Mesendoderm (in vitro differentiated cells): ENCODE data around the gene ATN1.

Experiments
- DNase-seq: peaks from one replicate; pipeline ENCODE4 v3.0.0; 2013
- H2AK5ac ChIP-seq: 2 replicates; pipeline ENCODE4 v1.6.1; 2013; ENCODE audit warnings: low read length, inconsistent platforms
- H2BK120ac ChIP-seq: 2 replicates; pipeline ENCODE4 v1.6.1; 2013; ENCODE audit warnings: low read depth, mild to moderate bottlenecking, low read length, moderate library complexity, mixed read lengths
- H2BK15ac ChIP-seq: replicated peaks from 2 replicates; pipeline ENCODE4 v1.6.1; 2013; ENCODE audit warnings: low read depth, mild to moderate bottlenecking, moderate library complexity
- H2BK5ac ChIP-seq: 2 replicates; pipeline ENCODE4 v1.6.1; 2013; ENCODE audit warnings: low read length, inconsistent platforms
- H3K18ac ChIP-seq: 2 replicates; pipeline ENCODE4 v1.6.1; 2013; ENCODE audit warnings: mild to moderate bottlenecking, low read length, mixed read lengths
- H3K23ac ChIP-seq: one replicate; pipeline ENCODE4 v1.6.1; 2013; ENCODE audit warnings: low read length
- H3K27ac ChIP-seq: 2 replicates; pipeline ENCODE4 v1.5.1; 2013; ENCODE audit warnings: low read depth, mild to moderate bottlenecking, inconsistent platforms, low read length, moderate library complexity
- H3K27me3 ChIP-seq: 2 replicates; pipeline ENCODE4 v1.6.1; 2013; ENCODE audit warnings: low read length, control low read depth, mild to moderate bottlenecking, inconsistent platforms; ENCODE audit not compliant: insufficient read depth, poor library complexity
- H3K36me3 ChIP-seq: 2 replicates; pipeline ENCODE4 v1.6.1; 2013; ENCODE audit warnings: low read length, inconsistent platforms; ENCODE audit not compliant: control insufficient read depth, insufficient read depth
- H3K4ac ChIP-seq: one replicate; pipeline ENCODE4 v1.6.1; 2013; ENCODE audit warnings: low read depth, mild to moderate bottlenecking, low read length, moderate library complexity
- H3K4me1 ChIP-seq: 2 replicates; pipeline ENCODE4 v1.6.1; 2013; ENCODE audit warnings: low read depth, low read length, inconsistent platforms; ENCODE audit not compliant: control insufficient read depth
- H3K4me2 ChIP-seq: 2 replicates; pipeline ENCODE4 v1.6.1; 2013; ENCODE audit warnings: low read length
- H3K4me3 ChIP-seq: 2 replicates; pipeline ENCODE4 v1.5.1; 2013; ENCODE audit warnings: mild to moderate bottlenecking, low read length
- H3K56ac ChIP-seq: one replicate; pipeline ENCODE4 v1.6.1; 2013; ENCODE audit warnings: low read length
- H3K79me1 ChIP-seq: 2 replicates; pipeline ENCODE4 v1.6.1; 2013; ENCODE audit warnings: low read length, inconsistent platforms
- H3K79me2 ChIP-seq: 2 replicates; pipeline ENCODE4 v1.6.1; 2013; ENCODE audit warnings: mild to moderate bottlenecking, low read length; ENCODE audit not compliant: control insufficient read depth, insufficient read depth
- H3K9ac ChIP-seq: 2 replicates; pipeline ENCODE4 v1.6.1; 2013; ENCODE audit warnings: low read length, inconsistent platforms
- H4K5ac ChIP-seq: one replicate; pipeline ENCODE4 v1.6.1; 2013; ENCODE audit warnings: low read length
- H4K8ac ChIP-seq: one replicate; pipeline ENCODE4 v1.6.1; 2013; ENCODE audit warnings: low read depth, mild to moderate bottlenecking, control low read depth, low read length, moderate library complexity
- WGBS: extraction: QIAGEN DNeasy Blood & Tissue Kit; methylation state at CpG from one replicate; pipeline ENCODE4 v1.1.7; 2013; ENCODE audit warnings: low lambda C conversion rate, missing lambda C conversion rate; ENCODE audit not compliant: insufficient coverage; ENCODE audit errors: extremely low coverage; 5-methylcytosine and 5-hydroxymethylcytosine counted together

ATN1 gene

DNA sequence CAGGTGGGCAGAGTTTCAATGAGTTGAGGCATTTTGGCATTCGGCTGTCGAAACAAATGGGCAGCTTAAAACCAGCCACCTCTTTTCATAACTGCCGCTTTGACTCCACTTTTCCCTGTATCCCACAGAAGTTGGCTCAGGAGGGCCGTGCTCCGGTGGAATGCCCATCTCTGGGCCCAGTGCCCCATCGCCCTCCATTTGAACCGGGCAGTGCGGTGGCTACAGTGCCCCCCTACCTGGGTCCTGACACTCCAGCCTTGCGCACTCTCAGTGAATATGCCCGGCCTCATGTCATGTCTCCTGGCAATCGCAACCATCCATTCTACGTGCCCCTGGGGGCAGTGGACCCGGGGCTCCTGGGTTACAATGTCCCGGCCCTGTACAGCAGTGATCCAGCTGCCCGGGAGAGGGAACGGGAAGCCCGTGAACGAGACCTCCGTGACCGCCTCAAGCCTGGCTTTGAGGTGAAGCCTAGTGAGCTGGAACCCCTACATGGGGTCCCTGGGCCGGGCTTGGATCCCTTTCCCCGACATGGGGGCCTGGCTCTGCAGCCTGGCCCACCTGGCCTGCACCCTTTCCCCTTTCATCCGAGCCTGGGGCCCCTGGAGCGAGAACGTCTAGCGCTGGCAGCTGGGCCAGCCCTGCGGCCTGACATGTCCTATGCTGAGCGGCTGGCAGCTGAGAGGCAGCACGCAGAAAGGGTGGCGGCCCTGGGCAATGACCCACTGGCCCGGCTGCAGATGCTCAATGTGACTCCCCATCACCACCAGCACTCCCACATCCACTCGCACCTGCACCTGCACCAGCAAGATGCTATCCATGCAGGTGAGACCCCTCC, 10.8 kb downstream of the ATN1 start:
- H3K4me3 ChIP-seq: no peak overlapping the region
- H3K27ac ChIP-seq: peak overlapping the region; percentile 5
- no CpG with 5 or more reads among the region's 32 CpGs for WGBS

DNA sequence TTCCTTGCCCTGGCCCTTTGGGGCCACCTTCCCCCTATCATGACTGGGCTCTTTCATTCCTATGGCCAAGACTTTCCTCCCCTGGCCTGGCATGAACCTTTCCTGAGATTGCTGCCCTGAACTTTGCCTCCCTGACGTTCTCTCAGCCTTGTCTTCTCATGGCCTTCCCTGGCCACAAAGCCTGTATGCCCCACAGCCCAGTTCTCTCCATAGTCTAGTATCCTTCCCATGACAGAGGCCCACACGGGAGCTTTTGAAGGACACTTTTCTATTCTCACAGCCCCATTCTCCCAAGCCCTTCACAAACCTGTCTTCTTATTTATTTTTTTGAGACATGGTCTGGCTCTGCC, 11.4 kb downstream of the ATN1 start:
- Histone ChIP-seq H3K18ac (no peak overlapping the region), H2BK5ac (no peak overlapping the region), H4K5ac (no peak overlapping the region), H4K8ac (no peak overlapping the region), H3K4ac (no peak overlapping the region), H3K4me2 (no peak overlapping the region), H3K36me3 (peaks cover 15% of the 10 kb centered on the region), H3K27ac (no peak overlapping the region), H3K27me3 (no peaks in the 10 kb centered on the region), H2BK15ac (no peak overlapping the region), H3K9ac (no peak overlapping the region), H3K79me2 (no peaks in the 10 kb centered on the region), H3K56ac (no peak overlapping the region), H2AK5ac (no peak overlapping the region), H3K4me3 (no peak overlapping the region), H3K79me1 (peaks cover 3% of the 10 kb centered on the region), H2BK120ac (no peak overlapping the region), H3K23ac (no peak overlapping the region), H3K4me1 (peaks cover 2% of the 10 kb centered on the region)
- whole genome bisulfite sequencing: no CpG with 5 or more reads among the region's 2 CpGs
- no peak for DNase-seq

More for the DNA sequence above, 10.8 kb downstream of the ATN1 start:
- Histone ChIP-seq H3K23ac (no peak overlapping the region), H2BK15ac (no peak overlapping the region), H2AK5ac (no peak overlapping the region), H3K9ac (peak overlapping the region; percentile 66), H2BK120ac (no peak overlapping the region), H4K5ac (no peak overlapping the region), H3K18ac (no peak overlapping the region), H3K4me1 (peaks cover 2% of the 10 kb centered on the region), H4K8ac (no peak overlapping the region), H3K79me1 (peaks cover 5% of the 10 kb centered on the region), H3K56ac (peak overlapping the region; percentile 84), H2BK5ac (no peak overlapping the region), H3K27me3 (no peaks in the 10 kb centered on the region), H3K36me3 (peaks cover 19% of the 10 kb centered on the region), H3K4ac (peak overlapping the region; percentile 74), H3K4me2 (peak overlapping the region; percentile 53), H3K79me2 (peaks cover 2% of the 10 kb centered on the region)
- no peak for DNase-seq

DNA sequence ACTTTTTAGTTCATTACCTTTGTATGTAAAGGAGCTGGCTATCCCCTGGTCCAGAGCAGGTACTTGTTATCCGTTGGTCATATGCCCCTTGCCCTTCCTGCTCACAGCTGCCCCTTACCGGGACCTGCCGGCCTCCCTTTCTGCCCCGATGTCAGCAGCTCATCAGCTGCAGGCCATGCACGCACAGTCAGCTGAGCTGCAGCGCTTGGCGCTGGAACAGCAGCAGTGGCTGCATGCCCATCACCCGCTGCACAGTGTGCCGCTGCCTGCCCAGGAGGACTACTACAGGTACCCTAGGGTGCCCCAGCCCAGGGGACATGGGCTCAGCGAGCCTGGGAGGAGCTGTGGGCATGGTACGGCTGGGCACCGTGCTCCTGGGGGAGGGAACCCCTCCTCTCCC, 13.5 kb downstream of the ATN1 start:
- no peak overlapping the region for H3K4me2 ChIP-seq
- H3K36me3 ChIP-seq: peaks cover 6% of the 10 kb centered on the region
- H4K5ac ChIP-seq: no peak overlapping the region
- H2AK5ac ChIP-seq: no peak overlapping the region
- H3K4ac ChIP-seq: no peak overlapping the region
- H3K23ac ChIP-seq: no peak overlapping the region
- H3K27ac ChIP-seq: no peak overlapping the region
- no peak for DNase-seq
- no peak overlapping the region for H2BK15ac ChIP-seq
- H3K27me3 ChIP-seq: no peaks in the 10 kb centered on the region
- H2BK5ac ChIP-seq: no peak overlapping the region
- H3K9ac ChIP-seq: no peak overlapping the region
- no peak overlapping the region for H3K18ac ChIP-seq
- H3K4me3 ChIP-seq: no peak overlapping the region
- WGBS: no CpG with 5 or more reads among the region's 12 CpGs
- no peak overlapping the region for H2BK120ac ChIP-seq
- peaks cover 4% of the 10 kb centered on the region for H3K4me1 ChIP-seq
- H3K79me1 ChIP-seq: peaks cover 3% of the 10 kb centered on the region
- H3K56ac ChIP-seq: no peak overlapping the region
- H3K79me2 ChIP-seq: no peaks in the 10 kb centered on the region
- H4K8ac ChIP-seq: no peak overlapping the region

DNA sequence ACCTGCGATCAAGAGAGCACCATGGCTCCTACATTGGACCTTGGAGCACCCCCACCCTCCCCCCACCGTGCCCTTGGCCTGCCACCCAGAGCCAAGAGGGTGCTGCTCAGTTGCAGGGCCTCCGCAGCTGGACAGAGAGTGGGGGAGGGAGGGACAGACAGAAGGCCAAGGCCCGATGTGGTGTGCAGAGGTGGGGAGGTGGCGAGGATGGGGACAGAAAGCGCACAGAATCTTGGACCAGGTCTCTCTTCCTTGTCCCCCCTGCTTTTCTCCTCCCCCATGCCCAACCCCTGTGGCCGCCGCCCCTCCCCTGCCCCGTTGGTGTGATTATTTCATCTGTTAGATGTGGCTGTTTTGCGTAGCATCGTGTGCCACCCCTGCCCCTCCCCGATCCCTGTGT, 14.0 kb downstream of the ATN1 start:
- Histone ChIP-seq H2AK5ac (no peak overlapping the region), H4K8ac (no peak overlapping the region), H3K79me1 (peaks cover 3% of the 10 kb centered on the region), H3K4ac (no peak overlapping the region), H3K18ac (no peak overlapping the region), H3K36me3 (peaks cover 5% of the 10 kb centered on the region), H4K5ac (no peak overlapping the region), H3K27me3 (no peaks in the 10 kb centered on the region), H2BK120ac (no peak overlapping the region), H3K27ac (no peak overlapping the region), H3K4me2 (no peak overlapping the region), H2BK5ac (no peak overlapping the region), H2BK15ac (no peak overlapping the region), H3K23ac (no peak overlapping the region), H3K9ac (no peak overlapping the region), H3K56ac (no peak overlapping the region), H3K4me3 (no peak overlapping the region), H3K79me2 (no peaks in the 10 kb centered on the region), H3K4me1 (peaks cover 4% of the 10 kb centered on the region)
- no peak for DNase-seq
- WGBS: no CpG with 5 or more reads among the region's 12 CpGs

DNA sequence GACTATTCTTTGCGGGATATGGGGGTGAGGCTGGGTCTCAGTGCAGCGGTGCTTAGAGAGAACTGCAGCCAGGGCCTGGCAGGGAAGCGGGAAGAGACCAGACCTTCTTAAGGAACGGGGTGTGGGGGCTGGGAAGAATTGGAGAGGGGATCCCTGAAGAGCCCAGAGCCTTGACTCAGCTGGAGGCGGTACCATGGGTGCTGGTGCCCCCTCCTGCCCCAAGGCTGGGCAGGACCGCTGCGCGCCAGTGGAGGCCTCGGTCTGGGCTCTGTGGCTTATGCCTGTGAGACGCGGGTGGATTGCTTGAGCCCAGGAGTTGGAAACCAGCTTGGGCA, 14.5 kb downstream of the ATN1 start:
- H3K36me3 ChIP-seq: peaks cover 5% of the 10 kb centered on the region
- H3K27ac ChIP-seq: peak overlapping the region; percentile 23
- WGBS: no CpG with 5 or more reads among the region's 11 CpGs

DNA sequence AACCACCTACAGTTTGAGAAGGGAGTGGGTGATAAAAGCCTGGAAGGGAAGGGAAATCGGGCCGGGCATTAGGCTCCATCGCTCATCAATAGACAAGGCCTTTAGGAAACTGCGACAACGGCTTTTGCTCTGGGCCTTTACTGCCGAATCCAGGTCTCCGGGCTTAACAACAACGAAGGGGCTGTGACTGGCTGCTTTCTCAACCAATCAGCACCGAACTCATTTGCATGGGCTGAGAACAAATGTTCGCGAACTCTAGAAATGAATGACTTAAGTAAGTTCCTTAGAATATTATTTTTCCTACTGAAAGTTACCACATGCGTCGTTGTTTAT, 15.6 kb downstream of the ATN1 start:
- Histone ChIP-seq H3K56ac (peak overlapping the region; percentile 69), H4K5ac (no peak overlapping the region), H3K23ac (no peak overlapping the region), H2BK120ac (no peak overlapping the region), H2BK5ac (no peak overlapping the region), H3K4ac (no peak overlapping the region), H3K27me3 (no peaks in the 10 kb centered on the region), H3K9ac (peak overlapping the region; percentile 65), H2AK5ac (no peak overlapping the region), H3K79me1 (peaks cover 3% of the 10 kb centered on the region), H3K27ac (peak overlapping the region; percentile 39), H3K36me3 (peaks cover 5% of the 10 kb centered on the region), H3K4me2 (no peak overlapping the region), H2BK15ac (no peak overlapping the region), H3K4me1 (peaks cover 2% of the 10 kb centered on the region), H3K4me3 (no peak overlapping the region), H4K8ac (no peak overlapping the region), H3K18ac (peak overlapping the region; percentile 12), H3K79me2 (no peaks in the 10 kb centered on the region)
- peak; percentile 98 for DNase-seq
- no CpG with 5 or more reads among the region's 13 CpGs for WGBS

More for the DNA sequence above, 14.5 kb downstream of the ATN1 start:
- Histone ChIP-seq H4K8ac (no peak overlapping the region), H3K23ac (no peak overlapping the region), H3K9ac (no peak overlapping the region), H3K4me1 (peaks cover 4% of the 10 kb centered on the region), H2AK5ac (no peak overlapping the region), H2BK120ac (no peak overlapping the region), H3K27me3 (no peaks in the 10 kb centered on the region), H3K4me2 (no peak overlapping the region), H3K79me1 (peaks cover 3% of the 10 kb centered on the region), H3K4ac (no peak overlapping the region), H3K56ac (no peak overlapping the region), H4K5ac (no peak overlapping the region), H3K18ac (no peak overlapping the region), H2BK15ac (no peak overlapping the region), H2BK5ac (no peak overlapping the region), H3K79me2 (no peaks in the 10 kb centered on the region), H3K4me3 (no peak overlapping the region)
- DNase-seq: no peak
